Measurements from ENCODE around the gene CDH24.
A peak's percentile ranks its signal among the peaks of the same experiment; 100 is the strongest.

Gene CDH24

DNA sequence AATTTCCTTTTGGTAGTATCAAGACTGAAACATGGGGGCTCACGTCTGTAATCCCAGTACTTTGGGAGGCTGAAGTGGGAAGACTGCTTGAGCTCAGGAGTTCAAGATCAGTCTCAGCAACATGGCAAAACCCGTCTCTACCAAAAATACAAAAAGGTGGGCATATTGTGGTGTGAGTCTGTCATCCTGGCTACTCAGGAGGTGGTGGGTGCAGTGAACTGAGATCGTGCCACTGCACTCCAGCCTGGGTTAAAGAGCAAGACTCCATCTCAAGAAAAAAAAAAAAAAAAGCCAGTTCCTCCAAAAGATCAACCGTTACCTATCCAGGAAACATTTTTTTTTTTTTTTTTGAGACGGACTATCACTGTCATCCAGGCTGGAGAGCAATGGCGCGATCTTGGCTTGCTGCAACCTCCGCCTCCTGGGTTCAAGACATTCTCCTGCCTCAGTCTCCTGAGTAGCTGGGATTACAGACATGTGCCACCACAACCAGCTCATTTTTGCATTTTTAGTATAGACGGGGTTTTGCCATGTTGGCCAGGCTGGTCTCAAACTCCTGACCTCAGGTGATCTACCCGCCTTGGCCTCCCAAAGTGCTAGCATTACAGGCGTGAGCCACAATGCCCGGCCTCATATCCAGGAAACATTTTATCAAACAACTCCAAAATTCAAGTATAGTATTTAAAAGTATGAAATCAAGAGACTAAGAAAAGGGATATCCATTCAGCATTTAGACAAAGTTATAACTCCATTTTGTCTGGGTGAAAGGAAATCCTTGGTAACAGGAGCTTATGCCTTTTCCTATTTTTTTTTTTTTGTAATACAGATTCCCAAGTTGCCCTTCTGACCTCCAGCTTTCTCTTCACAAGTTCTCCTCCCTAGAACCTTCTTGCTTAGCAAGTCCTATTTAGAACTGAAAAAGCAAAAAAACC lies 34.2 kb upstream of the CDH24 start:
- no peak for DNase-seq (ENCODE audit: low spot score)

GRCh38 chr14:23090254-23090636 lies 32.9 kb upstream of the CDH24 start:
- DNase-seq (ENCODE audit: low spot score) = no peak

DNA sequence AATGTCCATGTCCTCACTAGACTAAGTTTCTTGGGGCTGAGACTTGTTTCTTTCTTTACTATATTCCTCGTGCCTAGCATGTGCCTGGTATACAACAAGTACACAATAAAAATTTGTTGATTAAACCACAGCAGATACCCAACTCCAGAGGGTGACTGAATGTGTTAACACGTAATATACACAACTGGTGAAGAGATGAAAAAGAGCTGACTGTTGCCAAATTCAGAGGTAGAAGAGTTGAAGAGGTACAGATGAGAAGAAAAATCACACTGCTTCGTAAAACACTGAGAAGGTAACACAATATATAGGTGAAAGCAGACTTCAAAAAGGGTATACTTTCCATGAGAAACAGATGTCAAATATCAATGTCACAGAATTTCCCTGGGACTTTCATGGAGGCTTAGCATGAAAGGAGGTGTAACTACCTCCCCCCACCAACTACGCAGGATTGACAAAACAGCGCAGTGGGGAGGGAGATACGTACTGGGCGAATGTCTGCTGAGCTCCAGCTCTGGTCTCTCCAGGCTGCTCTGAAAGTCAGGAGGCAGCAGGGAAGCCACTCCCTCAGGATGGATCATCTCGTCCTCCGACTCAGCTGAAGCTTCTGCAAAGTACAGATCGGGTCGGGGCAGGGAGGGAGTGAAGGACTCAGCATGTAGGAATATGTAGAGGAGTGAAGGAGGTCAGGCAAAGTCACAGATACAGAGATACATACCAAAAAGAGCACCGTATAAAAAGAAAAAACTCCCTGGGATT lies 32.4 kb upstream of the CDH24 start:
- no peak for DNase-seq (ENCODE audit: low spot score)

- DNase-seq (ENCODE audit: low spot score) = no peak
These were observed 29.2 kb upstream of the CDH24 start for GRCh38 chr14:23086565-23086964.

GRCh38 chr14:23085458-23085857 lies 28.1 kb upstream of the CDH24 start:
- DNase-seq (ENCODE audit: low spot score) = no peak

GRCh38 chr14:23080474-23080873 lies 23.2 kb upstream of the CDH24 start:
- DNase-seq (ENCODE audit: low spot score) = no peak

- DNase-seq (ENCODE audit: low spot score) = no peak
These were observed 22.4 kb upstream of the CDH24 start for GRCh38 chr14:23079716-23080115.

GRCh38 chr14:23078692-23079116 lies 21.4 kb upstream of the CDH24 start:
- DNase-seq (ENCODE audit: low spot score) = no peak

- DNase-seq (ENCODE audit: low spot score) = no peak
These were observed 20.6 kb upstream of the CDH24 start for GRCh38 chr14:23077962-23078361.

DNA sequence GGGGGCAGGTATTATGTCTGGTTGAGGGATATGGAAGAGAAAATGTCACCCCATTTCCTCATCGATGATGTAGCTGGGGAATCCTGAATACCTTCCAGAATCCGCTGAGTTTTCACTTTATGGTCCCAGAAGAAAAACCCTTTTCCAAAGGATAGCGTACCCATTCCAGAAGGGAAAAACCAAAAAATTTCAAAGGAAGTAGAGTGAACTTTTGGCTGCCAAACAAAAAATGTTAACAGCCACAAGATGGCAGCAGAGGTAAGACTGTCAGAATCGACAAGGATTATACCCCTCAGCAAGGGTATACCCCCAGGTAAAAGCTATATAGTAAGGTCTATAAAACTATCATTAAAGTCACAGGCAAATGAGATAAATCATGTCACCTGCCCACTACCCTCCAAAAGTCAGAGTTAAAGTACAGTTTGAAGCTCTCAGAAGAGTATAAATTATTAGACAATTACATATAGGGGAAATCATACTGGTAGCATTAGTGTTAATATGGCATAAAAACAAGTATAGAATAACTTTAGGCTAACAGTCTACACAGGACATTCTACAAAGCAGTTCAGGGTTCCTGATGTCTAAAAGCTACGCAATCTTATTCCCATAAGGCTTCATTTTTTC lies 19.6 kb upstream of the CDH24 start:
- DNase-seq (ENCODE audit: low spot score) = no peak

DNA sequence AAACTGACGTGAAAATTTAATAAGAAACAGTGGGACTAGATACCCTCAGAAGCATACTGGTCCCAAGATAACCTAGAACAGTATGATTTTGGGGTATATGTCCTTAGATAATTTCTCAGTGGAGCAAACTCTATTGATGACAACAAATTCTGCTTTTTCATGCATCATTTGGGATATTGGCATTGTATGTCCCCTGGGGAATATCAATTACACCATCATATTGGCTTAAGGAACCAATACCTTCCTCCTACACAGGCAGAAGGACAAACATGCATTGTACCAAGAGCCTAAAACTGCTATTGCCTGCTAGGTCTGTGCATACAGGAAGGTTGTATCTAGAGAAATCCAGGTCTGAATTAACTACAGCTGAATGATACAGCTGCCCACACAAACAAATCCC lies 17.6 kb upstream of the CDH24 start:
- no peak for DNase-seq (ENCODE audit: low spot score)

DNA sequence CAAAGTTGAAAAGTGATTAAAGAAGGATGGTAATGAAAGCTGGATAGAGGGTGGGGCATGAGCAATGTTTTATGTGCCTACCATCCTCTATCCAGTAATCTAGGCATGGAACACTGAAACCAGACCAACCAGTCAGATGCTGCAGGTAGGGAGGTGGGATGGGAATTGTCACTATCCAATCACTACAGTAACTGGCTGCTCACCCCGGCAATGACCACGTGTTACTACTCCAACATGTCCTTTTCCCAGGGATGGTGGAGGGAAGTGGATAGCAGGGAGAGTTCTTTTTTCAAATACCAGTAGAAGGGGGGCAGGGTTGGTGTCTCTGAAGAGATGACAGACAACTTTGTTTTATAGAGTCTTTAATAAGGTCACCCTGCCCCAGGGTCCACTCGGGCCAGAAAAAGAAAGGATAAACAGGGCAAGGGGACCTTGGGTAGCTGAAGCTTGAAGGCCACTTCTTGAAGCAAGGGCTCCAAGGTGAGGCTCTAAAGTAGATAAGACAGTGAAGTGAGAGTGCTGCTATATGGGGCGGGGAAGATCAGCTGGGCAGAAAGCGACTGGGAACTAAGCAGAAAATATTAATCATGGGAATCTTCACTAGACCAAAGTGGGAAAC lies 14.7 kb upstream of the CDH24 start:
- DNase-seq (ENCODE audit: low spot score) = no peak

GRCh38 chr14:23071244-23071920 lies 14.1 kb upstream of the CDH24 start:
- peak; percentile 93 for DNase-seq (ENCODE audit: low spot score)

DNA sequence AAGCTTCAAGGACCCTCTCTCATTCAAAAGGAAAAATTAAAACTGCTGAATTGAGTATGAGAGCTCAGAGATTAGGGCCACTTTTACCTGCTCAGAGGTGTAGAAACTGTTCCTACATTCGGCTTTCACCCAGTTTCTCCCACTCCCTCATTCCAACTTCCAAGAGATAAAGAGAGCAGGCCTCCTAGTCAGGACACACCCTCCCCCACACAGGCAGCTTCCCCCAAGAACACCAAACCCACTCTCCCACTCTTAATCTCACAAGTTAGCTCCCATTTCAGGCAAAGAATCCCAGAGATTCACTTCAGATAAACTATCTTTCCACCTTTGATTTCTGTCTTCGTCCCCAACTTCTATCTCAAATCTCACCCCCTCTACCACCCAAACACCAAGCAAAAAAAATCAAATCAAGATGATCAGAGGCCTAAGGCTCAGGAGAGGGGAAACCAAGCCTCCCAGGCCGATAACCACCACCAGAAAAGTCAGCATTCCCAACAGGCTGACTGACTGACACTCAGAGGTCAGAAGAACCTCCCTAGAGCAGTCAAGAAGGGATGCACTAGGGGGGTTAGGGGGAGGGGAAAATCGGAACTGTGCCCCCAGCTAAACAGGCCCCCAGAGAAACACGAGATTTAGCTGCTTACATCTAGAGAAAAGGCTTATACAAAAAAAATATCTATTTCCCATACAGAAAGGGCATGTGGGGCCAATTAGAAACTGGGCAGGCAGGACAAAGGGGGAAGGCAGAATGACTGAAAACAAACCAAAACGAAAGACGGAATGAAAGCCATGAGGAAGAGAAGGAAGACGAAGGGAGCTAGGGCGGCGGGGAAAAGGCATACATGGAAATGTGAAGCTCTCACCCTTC lies 13.2 kb upstream of the CDH24 start:
- DNase-seq (ENCODE audit: low spot score) = no peak

DNA sequence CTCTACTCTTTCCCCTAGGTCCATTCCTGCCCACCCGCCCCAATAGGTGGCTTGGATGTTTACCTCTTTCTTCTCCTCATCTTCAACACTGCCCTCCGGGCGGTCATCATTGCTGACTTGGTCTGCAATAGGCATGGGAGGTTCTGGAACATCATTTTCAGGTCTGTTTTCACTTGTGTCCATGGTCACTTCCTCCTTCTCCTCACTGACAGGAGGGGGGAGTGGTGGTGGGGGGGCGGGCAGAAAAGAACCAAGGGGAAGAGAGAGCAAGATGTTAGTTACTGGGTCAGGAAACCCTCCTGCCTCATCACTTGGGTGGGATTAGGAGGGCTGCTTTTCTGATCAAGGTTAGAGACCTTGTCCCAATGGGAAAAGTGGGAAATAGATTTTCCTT lies 12.1 kb upstream of the CDH24 start:
- DNase-seq (ENCODE audit: low spot score) = no peak

DNA sequence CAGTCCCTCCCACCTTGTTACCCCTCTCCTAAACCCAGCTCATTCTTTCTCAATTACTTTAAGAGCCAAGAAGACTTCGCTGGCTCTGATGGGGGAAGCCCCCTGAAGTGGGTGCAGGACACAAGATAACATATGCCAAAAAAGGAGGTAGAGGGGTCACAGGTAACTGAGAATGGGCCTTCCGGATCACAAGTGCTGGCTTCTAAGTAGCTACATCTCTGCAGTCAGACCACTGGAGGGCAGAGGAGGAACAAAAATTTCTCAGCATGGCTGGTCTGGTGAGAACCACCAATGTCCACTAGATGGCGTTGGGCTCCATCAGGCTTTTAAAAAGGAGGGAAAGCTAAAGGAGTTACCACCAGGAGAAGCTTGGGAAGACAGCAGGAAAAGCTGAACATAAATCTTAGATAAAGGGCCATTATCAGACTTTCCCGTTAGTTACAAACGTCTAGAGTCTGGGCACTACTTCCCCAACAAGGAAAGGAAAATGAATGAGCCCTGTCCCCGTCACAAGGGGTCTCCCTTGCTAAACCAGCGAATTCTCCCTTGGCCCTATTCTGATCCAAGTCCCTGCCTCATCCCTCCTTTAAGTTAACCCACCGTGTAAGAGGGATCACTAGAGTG lies 11.6 kb upstream of the CDH24 start:
- peak; percentile 88 for DNase-seq (ENCODE audit: low spot score)

DNA sequence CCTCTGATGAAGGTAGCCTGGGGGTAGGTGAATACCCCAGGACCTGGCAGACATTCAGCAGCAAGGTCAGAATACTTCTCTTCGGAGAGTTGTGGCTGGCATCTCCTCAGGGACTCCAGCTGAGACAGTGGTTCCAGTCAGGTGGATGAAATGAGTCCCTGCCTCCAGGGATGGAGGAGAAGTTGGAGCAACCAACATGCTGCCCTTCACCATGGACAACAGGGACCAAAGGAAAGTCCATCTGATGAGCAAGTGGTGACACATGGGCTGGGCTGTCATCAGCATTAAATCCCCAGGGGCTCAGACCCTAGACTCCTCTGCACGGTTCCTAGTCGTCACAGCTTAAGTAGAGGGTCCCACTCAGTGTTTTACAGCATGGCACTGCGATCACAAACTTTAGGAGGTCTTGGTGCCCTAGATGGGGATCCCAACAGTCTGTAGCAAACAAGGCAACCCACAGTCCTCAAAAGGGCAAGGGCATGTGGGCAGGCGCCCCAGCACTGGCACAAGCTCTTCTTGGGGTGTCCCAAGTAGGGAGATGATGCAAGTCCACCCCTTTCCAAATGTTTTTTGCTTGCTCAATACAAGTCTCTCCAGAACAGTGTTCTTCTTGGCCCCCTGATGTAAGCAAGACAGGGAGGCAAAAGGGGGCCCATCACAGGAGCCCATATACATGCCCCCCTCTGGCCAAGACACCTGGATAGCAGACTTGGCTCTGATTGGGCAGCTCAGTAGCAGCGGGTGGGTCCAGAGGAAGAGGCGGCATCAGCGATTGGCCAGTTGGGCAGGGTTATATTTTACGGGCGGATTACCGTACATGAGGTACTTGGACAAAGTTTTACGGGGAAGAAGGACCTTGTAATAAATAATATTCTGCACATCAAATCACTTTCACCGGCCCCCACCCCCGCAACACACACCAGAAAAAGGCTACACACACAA lies 10.8 kb upstream of the CDH24 start:
- DNase-seq (ENCODE audit: low spot score) = no peak

DNA sequence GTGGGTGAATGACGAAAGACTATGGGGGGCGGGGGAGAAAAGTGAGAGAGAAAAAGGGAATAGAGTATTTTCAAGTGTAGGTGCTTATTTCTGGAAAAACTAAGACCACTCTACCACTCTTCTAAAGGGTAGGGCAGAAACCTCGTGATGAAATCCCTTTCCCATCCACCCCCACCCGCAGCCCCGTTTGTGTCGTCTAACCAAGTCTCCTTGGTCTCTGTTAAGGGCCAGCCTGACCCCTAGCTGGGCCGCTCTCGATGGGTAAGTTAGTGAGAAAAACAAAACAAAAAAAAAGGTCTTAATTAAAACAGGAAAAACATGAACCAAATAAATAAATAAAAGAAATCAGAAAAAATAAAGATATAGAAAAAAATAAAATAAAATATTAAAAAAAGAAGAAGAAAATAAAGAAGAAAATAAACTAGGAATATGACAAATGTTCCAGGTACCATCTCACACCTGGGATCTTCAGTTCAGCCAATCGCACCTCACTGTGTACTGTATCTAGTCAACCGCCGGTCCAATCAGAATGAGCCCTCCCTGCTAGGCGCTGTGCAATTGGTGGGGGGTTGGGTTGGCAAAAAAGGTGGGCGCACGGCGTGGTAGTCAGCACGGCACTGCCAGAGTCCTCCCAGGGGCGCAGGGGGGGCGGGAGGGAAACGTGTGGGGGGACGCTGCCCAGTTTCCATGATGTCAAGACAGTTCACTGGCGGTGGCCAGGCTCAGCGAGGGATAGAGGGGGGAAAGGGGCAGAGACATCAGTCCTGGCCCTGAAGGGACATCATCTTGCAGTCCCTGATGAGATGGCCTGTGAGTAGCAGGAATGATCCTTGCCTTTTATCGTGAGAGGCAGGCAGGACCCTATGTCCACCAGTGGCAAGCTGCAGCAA lies 9.8 kb upstream of the CDH24 start:
- no peak for DNase-seq (ENCODE audit: low spot score)

Measured in HuH-7 (cell line).